ENCODE measurements around the gene KCNK10. TPM values are rescaled to one million over a fixed set of nuclear protein-coding genes. Genes with fewer than 3 reads are reported as not detected.

Gene KCNK10
- total RNA-seq, 1 experiment from 2014 or later, result 2.9 TPM

DNA sequence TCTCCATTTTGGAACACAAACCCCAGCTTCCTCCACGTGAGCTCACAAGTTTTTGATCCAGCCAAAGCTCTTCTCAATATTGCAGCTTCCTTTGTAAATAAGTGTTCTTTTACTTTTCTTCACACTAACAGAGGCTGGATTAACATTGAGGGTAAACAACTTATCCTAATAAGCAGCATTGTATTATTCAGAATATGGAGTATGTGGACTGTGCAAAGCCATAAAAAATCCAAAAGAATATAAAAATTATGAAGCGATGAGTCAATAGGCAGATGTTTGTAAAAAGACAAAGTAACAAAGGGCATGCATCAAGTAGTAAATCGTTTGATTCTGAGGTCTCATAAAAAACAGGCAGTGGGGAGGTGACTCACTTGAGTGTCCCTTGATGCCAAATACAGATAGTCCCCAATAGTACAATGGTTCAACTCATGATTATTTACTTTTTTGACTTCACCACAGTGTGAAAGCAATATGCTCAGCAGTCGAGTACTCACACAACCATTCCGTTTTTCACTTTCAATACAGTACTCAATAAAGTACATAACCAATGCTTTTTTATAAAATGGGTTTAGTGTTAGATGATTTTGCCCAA, 23.1 kb upstream of the KCNK10 start:
- H3K4me3 ChIP-seq (ENCODE audit: low read depth, low read length), result no peak overlapping the region
- DNase-seq, result no peak
- intact Hi-C loops (cut with micrococcal nuclease; ENCODE audit: unreplicated experiment), result loop anchor here (2.0 kb wide), 1 partner anchor 75 kb away; no protein-coding TSS in a partner anchor
- POLR2A ChIA-PET, result no interaction called here
- no peaks in the 10 kb centered on the region for H3K9me3 ChIP-seq
- H3K27me3 ChIP-seq (replicated peaks; ENCODE audit: control insufficient read depth, insufficient read depth, low read length), result no peaks in the 10 kb centered on the region
- BruUV-seq (replicated peaks), result no TSS peak
- H3K4me3 Mint-ChIP-seq (ENCODE audit: unreplicated experiment), result no peak overlapping the region
- no peaks in the 10 kb centered on the region for H3K4me1 ChIP-seq
- H3K36me3 ChIP-seq (ENCODE audit: control insufficient read depth, insufficient read depth, low read length), result no peaks in the 10 kb centered on the region
- H3K27me3 Mint-ChIP-seq (ENCODE audit: insufficient read depth, unreplicated experiment), result no peaks in the 10 kb centered on the region
- no peaks in the 10 kb centered on the region for H3K4me1 Mint-ChIP-seq (ENCODE audit: low read depth, unreplicated experiment)
- H3K36me3 Mint-ChIP-seq (ENCODE audit: insufficient read depth, unreplicated experiment), result no peaks in the 10 kb centered on the region
- H3K27ac Mint-ChIP-seq (ENCODE audit: unreplicated experiment), result no peak overlapping the region
- no peaks in the 10 kb centered on the region for H3K9me3 Mint-ChIP-seq (ENCODE audit: unreplicated experiment)
- CTCF ChIA-PET, result no interaction called here
- no peak for TF ChIP-seq CTCF (IDR thresholded peaks at IDR 0.05; ENCODE audit: insufficient read depth in 1 of 2, low read depth in 1 of 2, low read length in 1 of 2, severe bottlenecking in 1 of 2, unreplicated experiment in 1 of 2)

DNA sequence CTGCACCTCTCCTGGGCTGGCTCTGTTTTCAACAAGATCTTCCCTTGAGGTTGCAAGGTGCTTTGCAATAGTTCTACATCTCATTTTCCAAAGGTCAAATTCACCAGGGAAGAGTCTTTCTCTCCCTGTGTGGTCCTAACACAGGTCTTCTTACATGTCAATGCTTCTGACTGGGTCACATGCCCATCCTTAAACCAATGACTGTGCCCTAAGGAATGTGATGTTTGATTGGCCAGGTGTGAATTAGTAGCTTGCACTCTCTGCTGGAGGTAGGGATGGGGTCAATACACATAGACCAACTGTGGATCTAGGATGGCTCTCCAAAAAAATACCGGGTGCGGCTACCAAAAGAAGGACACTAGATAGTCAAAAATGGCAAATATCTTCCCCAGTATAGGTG, 19.9 kb upstream of the KCNK10 start:
- intact Hi-C loops (cut with micrococcal nuclease; ENCODE audit: unreplicated experiment), result no loop called here
- Histone ChIP-seq H3K9me3 (no peaks in the 10 kb centered on the region), H3K27me3 (replicated peaks; ENCODE audit: control insufficient read depth, insufficient read depth, low read length) (no peaks in the 10 kb centered on the region), H3K36me3 (ENCODE audit: control insufficient read depth, insufficient read depth, low read length) (no peaks in the 10 kb centered on the region), H3K4me3 (ENCODE audit: low read depth, low read length) (no peak overlapping the region), H3K4me1 (no peaks in the 10 kb centered on the region)
- Mint-ChIP-seq H3K4me3 (ENCODE audit: unreplicated experiment) (no peak overlapping the region), H3K4me1 (ENCODE audit: low read depth, unreplicated experiment) (no peaks in the 10 kb centered on the region), H3K27ac (ENCODE audit: unreplicated experiment) (no peak overlapping the region), H3K9me3 (ENCODE audit: unreplicated experiment) (no peaks in the 10 kb centered on the region), H3K27me3 (ENCODE audit: insufficient read depth, unreplicated experiment) (no peaks in the 10 kb centered on the region), H3K36me3 (ENCODE audit: insufficient read depth, unreplicated experiment) (no peaks in the 10 kb centered on the region)
- BruUV-seq (replicated peaks), result no TSS peak
- CTCF ChIA-PET, result no interaction called here
- no peak for DNase-seq
- TF ChIP-seq CTCF (IDR thresholded peaks at IDR 0.05; ENCODE audit: insufficient read depth in 1 of 2, low read depth in 1 of 2, low read length in 1 of 2, severe bottlenecking in 1 of 2, unreplicated experiment in 1 of 2), result no peak
- POLR2A ChIA-PET, result no interaction called here

DNA sequence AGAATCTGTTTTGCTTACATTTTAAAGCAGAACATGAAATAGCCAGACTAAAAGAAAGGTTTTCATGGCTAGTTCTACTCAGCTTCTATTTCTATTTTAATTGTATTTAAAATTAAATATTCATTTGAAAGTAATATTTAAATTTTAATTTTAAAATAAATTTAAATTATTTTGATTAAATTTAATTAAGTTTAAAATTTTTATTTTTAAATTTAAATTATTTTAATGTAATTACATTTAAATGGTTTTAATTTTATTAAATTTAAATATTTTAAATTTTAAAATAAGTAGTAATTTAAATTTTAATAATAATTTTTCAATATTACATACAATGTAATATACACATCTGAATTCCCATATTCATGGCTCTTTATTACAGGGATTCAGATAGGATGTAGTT, 17.3 kb upstream of the KCNK10 start:
- POLR2A ChIA-PET, result no interaction called here
- peaks cover under 1% of the 10 kb centered on the region for H3K9me3 Mint-ChIP-seq (ENCODE audit: unreplicated experiment)
- no peak for DNase-seq
- BruUV-seq (replicated peaks), result no TSS peak
- no peak overlapping the region for H3K27ac Mint-ChIP-seq (ENCODE audit: unreplicated experiment)
- intact Hi-C loops (cut with micrococcal nuclease; ENCODE audit: unreplicated experiment), result no loop called here
- no peaks in the 10 kb centered on the region for H3K9me3 ChIP-seq
- no peak overlapping the region for H3K4me3 ChIP-seq (ENCODE audit: low read depth, low read length)
- no peaks in the 10 kb centered on the region for H3K27me3 ChIP-seq (replicated peaks; ENCODE audit: control insufficient read depth, insufficient read depth, low read length)
- CTCF ChIA-PET, result no interaction called here
- H3K4me3 Mint-ChIP-seq (ENCODE audit: unreplicated experiment), result no peak overlapping the region
- no peak for TF ChIP-seq CTCF (IDR thresholded peaks at IDR 0.05; ENCODE audit: insufficient read depth in 1 of 2, low read depth in 1 of 2, low read length in 1 of 2, severe bottlenecking in 1 of 2, unreplicated experiment in 1 of 2)
- H3K4me1 Mint-ChIP-seq (ENCODE audit: low read depth, unreplicated experiment), result no peaks in the 10 kb centered on the region
- H3K36me3 ChIP-seq (ENCODE audit: control insufficient read depth, insufficient read depth, low read length), result no peaks in the 10 kb centered on the region
- H3K36me3 Mint-ChIP-seq (ENCODE audit: insufficient read depth, unreplicated experiment), result no peaks in the 10 kb centered on the region
- no peaks in the 10 kb centered on the region for H3K4me1 ChIP-seq
- no peaks in the 10 kb centered on the region for H3K27me3 Mint-ChIP-seq (ENCODE audit: insufficient read depth, unreplicated experiment)

All from Caco-2 (cell line).